OCI-LY7 (cell line): ENCODE results near the gene MAP4K5. TPM values are rescaled to one million over a fixed set of nuclear protein-coding genes. Genes with fewer than 3 reads are reported as not detected.

Experiments used
- BruUV-seq: library from RNA; stranded (reverse); fragments of 400-500 nt; replicated peaks from 2 replicates; lab custom pipeline; 2021; lab: Mats Ljungman, UMichigan
- CTCF ChIA-PET: fragments of 300-600 bp; sonication (Branson Sonifier 250); formaldehyde crosslinking; loops from one replicate; lab custom pipeline; 2022; ENCODE audit warnings: antibody characterized with exemption; ENCODE audit not compliant: unreplicated experiment; lab: Charles Lee
- POLR2A ChIA-PET: fragments of 300-600 bp; sonication (Branson Sonifier 250); formaldehyde crosslinking; loops from one replicate; lab custom pipeline; 2022; ENCODE audit warnings: antibody characterized with exemption; lab: Charles Lee
- DNase-seq: peaks from one replicate; pipeline ENCODE4 v3.0.0-alpha.2; 2015; ENCODE audit warnings: low spot score
- H2AFZ ChIP-seq: fragments of 200-600 bp; sonication (generic), shearing (Covaris generic); 2 replicates; pipeline ENCODE4 v1.6.1; 2014; ENCODE audit warnings: mild to moderate bottlenecking, antibody characterized with exemption, low read length, moderate library complexity
- H3K27ac ChIP-seq: fragments of 200-600 bp; sonication (generic); 2 replicates; pipeline ENCODE4 v1.5.1; 2014; ENCODE audit warnings: mixed run types, low read depth, mild to moderate bottlenecking, moderate library complexity, low read length, inconsistent platforms; ENCODE audit not compliant: poor library complexity, severe bottlenecking
- H3K36me3 ChIP-seq: fragments of 200-600 bp; sonication (generic); 2 replicates; pipeline ENCODE4 v1.6.1; 2014; ENCODE audit warnings: mild to moderate bottlenecking, antibody characterized with exemption, low read length, moderate library complexity, mixed read lengths; ENCODE audit not compliant: insufficient read depth
- H3K4me1 ChIP-seq: fragments of 200-600 bp; sonication (generic); 2 replicates; pipeline ENCODE4 v1.5.1; 2014; ENCODE audit warnings: mild to moderate bottlenecking, low read length; ENCODE audit not compliant: insufficient read depth, poor library complexity, severe bottlenecking
- H3K4me2 ChIP-seq: fragments of 200-600 bp; sonication (generic); 2 replicates; pipeline ENCODE4 v1.6.1; 2014; ENCODE audit warnings: mild to moderate bottlenecking, low read length
- H3K4me3 ChIP-seq: fragments of 200-600 bp; sonication (generic); 2 replicates; pipeline ENCODE4 v1.5.1; 2014; ENCODE audit warnings: mild to moderate bottlenecking, low read depth, low read length; ENCODE audit not compliant: poor library complexity, severe bottlenecking
- H3K79me2 ChIP-seq: fragments of 200-600 bp; sonication (generic); 2 replicates; pipeline ENCODE4 v1.6.1; 2016; ENCODE audit warnings: low read depth, mild to moderate bottlenecking, low read length, moderate library complexity, mixed read lengths; ENCODE audit not compliant: insufficient read depth
- H3K9me2 ChIP-seq: fragments of 200-600 bp; sonication (generic); 2 replicates; pipeline ENCODE4 v1.6.1; 2016; ENCODE audit warnings: mild to moderate bottlenecking, low read length, mixed read lengths; ENCODE audit not compliant: insufficient read depth
- H3K9me3 ChIP-seq: fragments of 200-600 bp; sonication (generic); 2 replicates; pipeline ENCODE4 v1.6.1; 2014; ENCODE audit warnings: mild to moderate bottlenecking, mixed run types, low read length, mixed read lengths
- H4K20me1 ChIP-seq: fragments of 200-600 bp; sonication (generic); 2 replicates; pipeline ENCODE4 v1.6.1; 2014; ENCODE audit warnings: mild to moderate bottlenecking, antibody characterized with exemption, low read length, moderate library complexity, mixed read lengths; ENCODE audit not compliant: insufficient read depth
- EZH2phosphoT487 ChIP-seq: fragments of 200-600 bp; sonication (generic); IDR thresholded peaks from 2 replicates; pipeline ENCODE4 v1.6.1; 2018; ENCODE audit warnings: low read depth, borderline replicate concordance, mild to moderate bottlenecking, mixed run types, antibody characterized with exemption, low read length, moderate library complexity, mixed read lengths
- intact Hi-C: fragments of 100-400 bp; cut with micrococcal nuclease; formaldehyde crosslinking; loops from one replicate; pipeline ENCODE4 v1.10.0; 2022; ENCODE audit not compliant: unreplicated experiment
- total RNA-seq, 2 experiments: library from RNA; depleted of rRNA in 1 of 2; stranded (reverse); fragments of >200 nt in 1 of 2; shearing (Covaris generic) in 1 of 2; gene quantifications; 2 replicates each; pipeline ENCODE4 v1.2.3, GENCODE V29; 2014 to 2022
- TF ChIP-seq, protein P1 (sequence below): fragments of 200-600 bp; sonication (generic); conservative IDR thresholded peaks from 2 replicates; pipeline ENCODE4 v1.5.1; 2014; ENCODE audit warnings: mild to moderate bottlenecking, antibody characterized with exemption, low read length, moderate library complexity, mixed read lengths

MAP4K5 gene
- total RNA-seq, 2 experiments from 2014 or later, result 36.7 to 44.0 TPM

DNA sequence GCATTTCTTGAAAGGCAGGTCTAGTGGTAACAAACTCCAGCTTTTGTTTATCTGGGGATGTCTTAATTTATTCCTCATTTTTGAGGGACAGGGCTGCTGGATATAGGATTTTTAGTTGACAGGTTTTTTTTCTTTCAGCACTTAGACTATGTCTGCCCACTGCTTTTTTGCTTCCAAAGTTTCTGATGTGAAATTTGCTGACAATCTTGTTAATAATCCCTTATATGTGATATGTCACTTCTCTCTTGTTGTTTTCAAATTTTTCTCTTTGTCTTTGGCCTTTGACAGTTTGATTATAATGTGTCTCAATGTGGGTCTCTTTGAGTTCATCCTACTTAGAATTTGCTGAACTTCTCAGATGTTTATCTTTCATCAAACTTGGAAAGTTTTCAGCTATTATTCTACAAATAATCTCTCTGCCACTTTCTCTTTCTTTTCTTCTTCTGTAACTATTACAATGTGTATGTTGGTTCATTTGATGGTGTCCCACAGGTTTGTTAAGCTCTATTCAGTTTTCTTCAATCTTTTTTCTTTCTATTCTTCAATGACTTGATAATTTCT lies 37.4 kb upstream of the MAP4K5 start:
- no peak for TF ChIP-seq EZH2phosphoT487
- TF ChIP-seq, protein P1, sequence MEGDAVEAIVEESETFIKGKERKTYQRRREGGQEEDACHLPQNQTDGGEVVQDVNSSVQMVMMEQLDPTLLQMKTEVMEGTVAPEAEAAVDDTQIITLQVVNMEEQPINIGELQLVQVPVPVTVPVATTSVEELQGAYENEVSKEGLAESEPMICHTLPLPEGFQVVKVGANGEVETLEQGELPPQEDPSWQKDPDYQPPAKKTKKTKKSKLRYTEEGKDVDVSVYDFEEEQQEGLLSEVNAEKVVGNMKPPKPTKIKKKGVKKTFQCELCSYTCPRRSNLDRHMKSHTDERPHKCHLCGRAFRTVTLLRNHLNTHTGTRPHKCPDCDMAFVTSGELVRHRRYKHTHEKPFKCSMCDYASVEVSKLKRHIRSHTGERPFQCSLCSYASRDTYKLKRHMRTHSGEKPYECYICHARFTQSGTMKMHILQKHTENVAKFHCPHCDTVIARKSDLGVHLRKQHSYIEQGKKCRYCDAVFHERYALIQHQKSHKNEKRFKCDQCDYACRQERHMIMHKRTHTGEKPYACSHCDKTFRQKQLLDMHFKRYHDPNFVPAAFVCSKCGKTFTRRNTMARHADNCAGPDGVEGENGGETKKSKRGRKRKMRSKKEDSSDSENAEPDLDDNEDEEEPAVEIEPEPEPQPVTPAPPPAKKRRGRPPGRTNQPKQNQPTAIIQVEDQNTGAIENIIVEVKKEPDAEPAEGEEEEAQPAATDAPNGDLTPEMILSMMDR, result no peak
- intact Hi-C loops, result no loop called here
- no peak overlapping the region for H3K4me3 ChIP-seq
- no peak overlapping the region for H2AFZ ChIP-seq
- no peak for DNase-seq
- no TSS peak for BruUV-seq
- H4K20me1 ChIP-seq, result no peaks in the 10 kb centered on the region
- no peaks in the 10 kb centered on the region for H3K36me3 ChIP-seq
- ChIA-PET POLR2A (interaction anchor here (0.8 kb wide), 1 partner anchor 10 kb away, joined by 3 read pairs; no protein-coding TSS in a partner anchor), CTCF (no interaction called here)
- H3K9me2 ChIP-seq, result no peaks in the 10 kb centered on the region
- no peaks in the 10 kb centered on the region for H3K4me1 ChIP-seq
- no peak overlapping the region for H3K4me2 ChIP-seq
- no peak overlapping the region for H3K27ac ChIP-seq
- H3K79me2 ChIP-seq, result no peaks in the 10 kb centered on the region
- H3K9me3 ChIP-seq, result peaks cover 16% of the 10 kb centered on the region; the same call in 1 of the 2 replicates

DNA sequence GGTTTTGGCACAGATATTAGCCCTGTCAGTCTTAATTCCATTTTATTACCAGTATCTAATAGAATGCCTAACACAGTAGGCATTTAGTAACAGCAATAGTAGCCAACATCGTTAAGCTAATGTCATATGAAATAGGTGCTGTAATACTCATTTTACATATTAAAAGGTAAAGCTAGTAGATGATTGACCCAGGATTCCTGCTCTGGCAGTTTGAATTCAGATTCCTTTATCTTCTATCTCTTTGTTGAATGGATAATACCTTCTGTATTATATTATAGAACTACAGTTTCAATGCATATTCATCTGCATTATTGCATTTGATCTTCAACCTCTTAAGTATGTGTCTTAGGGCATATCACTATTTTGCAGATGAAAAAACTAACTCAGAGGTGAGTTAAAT lies 30.5 kb upstream of the MAP4K5 start:
- no peaks in the 10 kb centered on the region for H3K79me2 ChIP-seq
- H4K20me1 ChIP-seq, result no peaks in the 10 kb centered on the region
- no peak for DNase-seq
- H3K4me2 ChIP-seq, result no peak overlapping the region
- POLR2A ChIA-PET, result interaction anchor here (0.6 kb wide), 2 partner anchors 230 to 289 kb away, joined by 3 read pairs; no protein-coding TSS in a partner anchor
- no peak overlapping the region for H3K27ac ChIP-seq
- H3K4me3 ChIP-seq, result no peak overlapping the region
- no peaks in the 10 kb centered on the region for H3K9me3 ChIP-seq
- TF ChIP-seq, protein P1, result no peak
- no peak for TF ChIP-seq EZH2phosphoT487
- no peaks in the 10 kb centered on the region for H3K9me2 ChIP-seq
- H3K36me3 ChIP-seq, result no peaks in the 10 kb centered on the region
- BruUV-seq, result no TSS peak
- CTCF ChIA-PET, result no interaction called here
- H3K4me1 ChIP-seq, result peaks cover 6% of the 10 kb centered on the region
- no peak overlapping the region for H2AFZ ChIP-seq
- intact Hi-C loops, result no loop called here

GRCh38 chr14:50560931-50561285 lies 28.5 kb upstream of the MAP4K5 start:
- peak overlapping the region; percentile 54 for H3K4me3 ChIP-seq
- BruUV-seq, result no TSS peak
- no peaks in the 10 kb centered on the region for H3K9me3 ChIP-seq
- H3K79me2 ChIP-seq, result no peaks in the 10 kb centered on the region
- DNase-seq, result no peak
- H3K4me2 ChIP-seq, result peak overlapping the region; percentile 66; the same call in 1 of the 2 replicates
- intact Hi-C loops, result no loop called here
- ChIA-PET CTCF (no interaction called here), POLR2A (no interaction called here)
- no peak for TF ChIP-seq EZH2phosphoT487
- TF ChIP-seq, protein P1, result no peak
- H2AFZ ChIP-seq, result peak overlapping the region; percentile 8; the same call in 1 of the 2 replicates
- H3K9me2 ChIP-seq, result no peaks in the 10 kb centered on the region
- peaks cover 6% of the 10 kb centered on the region for H3K4me1 ChIP-seq
- H3K27ac ChIP-seq, result no peak overlapping the region
- H3K36me3 ChIP-seq, result no peaks in the 10 kb centered on the region
- H4K20me1 ChIP-seq, result no peaks in the 10 kb centered on the region
